K562 (cell line): Measurements from ENCODE around the gene DNAAF1.

Source experiments
- FOS ChIP-seq: IDR thresholded peaks from 3 replicates; pipeline ENCODE4 v1.6.1; 2011; ENCODE audit not compliant: insufficient read length; ENCODE audit errors: extremely low read depth
- RAD51 ChIP-seq: fragments of 450-650 bp; IDR thresholded peaks from 2 replicates; pipeline ENCODE4 v1.7.1; 2016; ENCODE audit warnings: low read depth, mild to moderate bottlenecking, borderline replicate concordance
- TCF7 ChIP-seq: sonication (generic); IDR thresholded peaks from 2 replicates; pipeline ENCODE4 v1.6.1; 2016; ENCODE audit warnings: antibody characterized with exemption, borderline replicate concordance
- ZNF217 ChIP-seq: sonication (generic); formaldehyde crosslinking; IDR thresholded peaks from 2 replicates; pipeline ENCODE4 v1.8.0; 2022; ENCODE audit warnings: mild to moderate bottlenecking, missing genetic modification reagents
- ZNF274 ChIP-seq: IDR thresholded peaks from 2 replicates; pipeline ENCODE4 v1.6.1; 2011; ENCODE audit warnings: low read depth, mild to moderate bottlenecking, low read length, moderate library complexity, borderline replicate concordance
- TF ChIP-seq, protein P1 (sequence below): sonication (generic); formaldehyde crosslinking; IDR thresholded peaks from 2 replicates; pipeline ENCODE4 v1.8.0; 2022; ENCODE audit warnings: mild to moderate bottlenecking, missing genetic modification reagents, borderline replicate concordance
- TF ChIP-seq, protein P2 (sequence below): fragments of 450-650 bp; conservative IDR thresholded peaks from 2 replicates; pipeline ENCODE4 v1.6.1; 2016; ENCODE audit warnings: missing genetic modification characterization, low read depth, mild to moderate bottlenecking, control low read depth, missing compliant biosample characterization

DNA sequence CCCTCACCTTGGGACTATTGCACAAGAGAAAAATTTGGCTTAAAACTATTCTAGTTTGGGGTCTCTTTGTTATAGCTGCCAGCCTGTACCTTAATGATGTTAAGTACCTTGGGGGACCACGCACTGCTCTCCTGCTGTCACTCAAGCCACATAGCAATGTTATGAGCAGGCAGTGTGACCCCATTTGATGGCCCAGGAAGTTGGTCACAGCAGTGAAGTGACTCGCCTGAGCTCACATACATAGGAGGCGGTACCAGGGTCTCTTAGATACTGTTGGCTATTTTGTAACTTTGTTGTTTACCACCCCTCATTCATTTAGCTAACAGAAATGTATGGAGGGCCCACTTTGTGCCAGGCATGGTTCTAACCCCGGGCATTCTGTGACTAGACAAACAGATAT is 78.3 kb downstream of the DNAAF1 start:
- TF ChIP-seq, protein P1, sequence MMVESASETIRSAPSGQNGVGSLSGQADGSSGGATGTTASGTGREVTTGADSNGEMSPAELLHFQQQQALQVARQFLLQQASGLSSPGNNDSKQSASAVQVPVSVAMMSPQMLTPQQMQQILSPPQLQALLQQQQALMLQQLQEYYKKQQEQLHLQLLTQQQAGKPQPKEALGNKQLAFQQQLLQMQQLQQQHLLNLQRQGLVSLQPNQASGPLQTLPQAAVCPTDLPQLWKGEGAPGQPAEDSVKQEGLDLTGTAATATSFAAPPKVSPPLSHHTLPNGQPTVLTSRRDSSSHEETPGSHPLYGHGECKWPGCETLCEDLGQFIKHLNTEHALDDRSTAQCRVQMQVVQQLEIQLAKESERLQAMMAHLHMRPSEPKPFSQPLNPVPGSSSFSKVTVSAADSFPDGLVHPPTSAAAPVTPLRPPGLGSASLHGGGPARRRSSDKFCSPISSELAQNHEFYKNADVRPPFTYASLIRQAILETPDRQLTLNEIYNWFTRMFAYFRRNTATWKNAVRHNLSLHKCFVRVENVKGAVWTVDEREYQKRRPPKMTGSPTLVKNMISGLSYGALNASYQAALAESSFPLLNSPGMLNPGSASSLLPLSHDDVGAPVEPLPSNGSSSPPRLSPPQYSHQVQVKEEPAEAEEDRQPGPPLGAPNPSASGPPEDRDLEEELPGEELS (CRISPR knock-in tag): no peak
- TF ChIP-seq TCF7: no peak
- no peak for TF ChIP-seq RAD51
- TF ChIP-seq, protein P2, sequence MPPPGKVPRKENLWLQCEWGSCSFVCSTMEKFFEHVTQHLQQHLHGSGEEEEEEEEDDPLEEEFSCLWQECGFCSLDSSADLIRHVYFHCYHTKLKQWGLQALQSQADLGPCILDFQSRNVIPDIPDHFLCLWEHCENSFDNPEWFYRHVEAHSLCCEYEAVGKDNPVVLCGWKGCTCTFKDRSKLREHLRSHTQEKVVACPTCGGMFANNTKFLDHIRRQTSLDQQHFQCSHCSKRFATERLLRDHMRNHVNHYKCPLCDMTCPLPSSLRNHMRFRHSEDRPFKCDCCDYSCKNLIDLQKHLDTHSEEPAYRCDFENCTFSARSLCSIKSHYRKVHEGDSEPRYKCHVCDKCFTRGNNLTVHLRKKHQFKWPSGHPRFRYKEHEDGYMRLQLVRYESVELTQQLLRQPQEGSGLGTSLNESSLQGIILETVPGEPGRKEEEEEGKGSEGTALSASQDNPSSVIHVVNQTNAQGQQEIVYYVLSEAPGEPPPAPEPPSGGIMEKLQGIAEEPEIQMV: no peak
- TF ChIP-seq FOS: no peak
- no peak for TF ChIP-seq ZNF217 (CRISPR knock-in tag)
- TF ChIP-seq ZNF274: no peak
